HUES6 (cell line): ENCODE data around the gene CCDC106.
A peak's percentile ranks its signal among the peaks of the same experiment; 100 is the strongest.

Source experiments
- H3K27ac ChIP-seq: 2 replicates; pipeline ENCODE4 v1.7.0; 2013; ENCODE audit warnings: low read depth, mild to moderate bottlenecking, low read length, inconsistent platforms
- H3K27me3 ChIP-seq: 2 replicates; pipeline ENCODE4 v1.6.1; 2013; ENCODE audit warnings: low read length; ENCODE audit not compliant: control insufficient read depth, insufficient read depth
- H3K36me3 ChIP-seq: 2 replicates; pipeline ENCODE4 v1.6.1; 2013; ENCODE audit warnings: low read length; ENCODE audit not compliant: control insufficient read depth, insufficient read depth
- H3K4me1 ChIP-seq: 2 replicates; pipeline ENCODE4 v1.6.1; 2013; ENCODE audit warnings: low read length; ENCODE audit not compliant: control insufficient read depth, insufficient read depth
- H3K4me3 ChIP-seq: 2 replicates; pipeline ENCODE4 v1.5.1; 2013; ENCODE audit warnings: low read depth, low read length
- H3K9ac ChIP-seq: one replicate; pipeline ENCODE4 v1.6.1; 2013; ENCODE audit warnings: mild to moderate bottlenecking, low read length
- H3K9me3 ChIP-seq: 2 replicates; pipeline ENCODE4 v1.6.1; 2013; ENCODE audit warnings: low read depth, low read length; ENCODE audit not compliant: control insufficient read depth, insufficient read depth

CCDC106 gene

GRCh38 chr19:55666343-55667005 is 18.5 kb downstream of the CCDC106 start:
- H3K27me3 ChIP-seq: no peaks in the 10 kb centered on the region
- peaks cover 7% of the 10 kb centered on the region; the same call in 1 of the 2 replicates for H3K4me1 ChIP-seq
- no peak overlapping the region for H3K4me3 ChIP-seq
- no peak overlapping the region for H3K27ac ChIP-seq
- H3K9me3 ChIP-seq: no peaks in the 10 kb centered on the region
- peaks cover 90% of the 10 kb centered on the region for H3K36me3 ChIP-seq
- H3K9ac ChIP-seq: no peak overlapping the region

- peaks cover 85% of the 10 kb centered on the region for H3K36me3 ChIP-seq
Measured at GRCh38 chr19:55667006-55667381, 19.0 kb downstream of the CCDC106 start.

GRCh38 chr19:55667511-55667910 is 19.5 kb downstream of the CCDC106 start:
- Histone ChIP-seq H3K36me3 (peaks cover 86% of the 10 kb centered on the region), H3K27ac (no peak overlapping the region), H3K4me1 (peaks cover 12% of the 10 kb centered on the region; the same call in 1 of the 2 replicates), H3K9ac (no peak overlapping the region), H3K4me3 (no peak overlapping the region), H3K9me3 (no peaks in the 10 kb centered on the region), H3K27me3 (no peaks in the 10 kb centered on the region)

More at GRCh38 chr19:55667006-55667381, 19.0 kb downstream of the CCDC106 start:
- H3K27me3 ChIP-seq: no peaks in the 10 kb centered on the region
- H3K4me1 ChIP-seq: peaks cover 7% of the 10 kb centered on the region; the same call in 1 of the 2 replicates
- H3K9me3 ChIP-seq: no peaks in the 10 kb centered on the region
- no peak overlapping the region for H3K27ac ChIP-seq
- H3K4me3 ChIP-seq: no peak overlapping the region
- H3K9ac ChIP-seq: no peak overlapping the region

- Histone ChIP-seq H3K9me3 (no peaks in the 10 kb centered on the region), H3K4me1 (peaks cover 12% of the 10 kb centered on the region; the same call in 1 of the 2 replicates), H3K27ac (no peak overlapping the region), H3K36me3 (peaks cover 82% of the 10 kb centered on the region), H3K9ac (no peak overlapping the region), H3K4me3 (no peak overlapping the region), H3K27me3 (no peaks in the 10 kb centered on the region)
Measured at GRCh38 chr19:55667958-55668357, 19.9 kb downstream of the CCDC106 start.

GRCh38 chr19:55668603-55669348 is 20.8 kb downstream of the CCDC106 start:
- no peaks in the 10 kb centered on the region for H3K27me3 ChIP-seq
- no peak overlapping the region for H3K4me3 ChIP-seq
- no peak overlapping the region for H3K9ac ChIP-seq
- H3K9me3 ChIP-seq: no peaks in the 10 kb centered on the region
- H3K27ac ChIP-seq: no peak overlapping the region
- H3K4me1 ChIP-seq: peaks cover 18% of the 10 kb centered on the region
- H3K36me3 ChIP-seq: peaks cover 77% of the 10 kb centered on the region

- Histone ChIP-seq H3K9me3 (no peaks in the 10 kb centered on the region), H3K27me3 (no peaks in the 10 kb centered on the region), H3K27ac (no peak overlapping the region), H3K9ac (no peak overlapping the region), H3K4me1 (peaks cover 18% of the 10 kb centered on the region), H3K36me3 (peaks cover 69% of the 10 kb centered on the region), H3K4me3 (no peak overlapping the region)
Measured at GRCh38 chr19:55669418-55670279, 21.6 kb downstream of the CCDC106 start.

GRCh38 chr19:55670280-55671053 is 22.5 kb downstream of the CCDC106 start:
- no peaks in the 10 kb centered on the region for H3K9me3 ChIP-seq
- no peak overlapping the region for H3K9ac ChIP-seq
- no peak overlapping the region for H3K4me3 ChIP-seq
- H3K4me1 ChIP-seq: peaks cover 18% of the 10 kb centered on the region
- H3K36me3 ChIP-seq: peaks cover 62% of the 10 kb centered on the region
- H3K27me3 ChIP-seq: no peaks in the 10 kb centered on the region
- no peak overlapping the region for H3K27ac ChIP-seq

- Histone ChIP-seq H3K9me3 (no peaks in the 10 kb centered on the region), H3K4me1 (peaks cover 20% of the 10 kb centered on the region), H3K27me3 (no peaks in the 10 kb centered on the region), H3K36me3 (peaks cover 57% of the 10 kb centered on the region), H3K4me3 (no peak overlapping the region), H3K9ac (no peak overlapping the region), H3K27ac (no peak overlapping the region)
Measured at GRCh38 chr19:55671054-55671378, 23.0 kb downstream of the CCDC106 start.

GRCh38 chr19:55672418-55672817 is 24.4 kb downstream of the CCDC106 start:
- H3K27ac ChIP-seq: no peak overlapping the region
- no peak overlapping the region for H3K9ac ChIP-seq
- H3K36me3 ChIP-seq: peaks cover 46% of the 10 kb centered on the region
- H3K27me3 ChIP-seq: no peaks in the 10 kb centered on the region
- H3K4me1 ChIP-seq: peaks cover 33% of the 10 kb centered on the region
- no peaks in the 10 kb centered on the region for H3K9me3 ChIP-seq
- no peak overlapping the region for H3K4me3 ChIP-seq

GRCh38 chr19:55673465-55673864 is 25.5 kb downstream of the CCDC106 start:
- Histone ChIP-seq H3K4me1 (peaks cover 33% of the 10 kb centered on the region), H3K36me3 (peaks cover 44% of the 10 kb centered on the region), H3K9me3 (no peaks in the 10 kb centered on the region), H3K27ac (peak overlapping the region; percentile 39; the same call in 1 of the 2 replicates), H3K9ac (peak overlapping the region; percentile 14), H3K27me3 (no peaks in the 10 kb centered on the region), H3K4me3 (peak overlapping the region; percentile 21; the same call in 1 of the 2 replicates)
